Erythroblast (primary cell): ENCODE measurements around the gene SH3PXD2B.

Source experiments
- GATA1 ChIP-seq: IDR thresholded peaks from 2 replicates; pipeline ENCODE4 v1.6.1; 2011; ENCODE audit warnings: low read depth, mild to moderate bottlenecking, control low read depth, low read length, moderate library complexity
- POLR2A ChIP-seq: IDR thresholded peaks from 2 replicates; pipeline ENCODE4 v1.6.1; 2011; ENCODE audit warnings: mild to moderate bottlenecking, low read length

GRCh38 chr5:172315587-172316493 lies 138.5 kb downstream of the SH3PXD2B start:
- TF ChIP-seq POLR2A (no peak), GATA1 (no peak)
